ENCODE measurements around the gene SUPT6H.

- TF ChIP-seq ZBTB21 (tag by site-specific recombination; IDR thresholded peaks at IDR 0.05) (no peak), ZNF10 (tag by site-specific recombination; IDR thresholded peaks at IDR 0.05) (no peak), ZNF677 (tag by site-specific recombination; IDR thresholded peaks at IDR 0.05) (no peak), ZBTB20 (tag by site-specific recombination; IDR thresholded peaks at IDR 0.05) (no peak), KLF7 (tag by site-specific recombination; IDR thresholded peaks at IDR 0.05; ENCODE audit: borderline replicate concordance) (peak; percentile 73), OVOL3 (tag by site-specific recombination; IDR thresholded peaks at IDR 0.05) (no peak), ZNF747 (tag by site-specific recombination; IDR thresholded peaks at IDR 0.05) (no peak)
- TF ChIP-seq, protein P1, sequence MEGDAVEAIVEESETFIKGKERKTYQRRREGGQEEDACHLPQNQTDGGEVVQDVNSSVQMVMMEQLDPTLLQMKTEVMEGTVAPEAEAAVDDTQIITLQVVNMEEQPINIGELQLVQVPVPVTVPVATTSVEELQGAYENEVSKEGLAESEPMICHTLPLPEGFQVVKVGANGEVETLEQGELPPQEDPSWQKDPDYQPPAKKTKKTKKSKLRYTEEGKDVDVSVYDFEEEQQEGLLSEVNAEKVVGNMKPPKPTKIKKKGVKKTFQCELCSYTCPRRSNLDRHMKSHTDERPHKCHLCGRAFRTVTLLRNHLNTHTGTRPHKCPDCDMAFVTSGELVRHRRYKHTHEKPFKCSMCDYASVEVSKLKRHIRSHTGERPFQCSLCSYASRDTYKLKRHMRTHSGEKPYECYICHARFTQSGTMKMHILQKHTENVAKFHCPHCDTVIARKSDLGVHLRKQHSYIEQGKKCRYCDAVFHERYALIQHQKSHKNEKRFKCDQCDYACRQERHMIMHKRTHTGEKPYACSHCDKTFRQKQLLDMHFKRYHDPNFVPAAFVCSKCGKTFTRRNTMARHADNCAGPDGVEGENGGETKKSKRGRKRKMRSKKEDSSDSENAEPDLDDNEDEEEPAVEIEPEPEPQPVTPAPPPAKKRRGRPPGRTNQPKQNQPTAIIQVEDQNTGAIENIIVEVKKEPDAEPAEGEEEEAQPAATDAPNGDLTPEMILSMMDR (tag by site-specific recombination; IDR thresholded peaks at IDR 0.05), result no peak
- TF ChIP-seq, protein P2, sequence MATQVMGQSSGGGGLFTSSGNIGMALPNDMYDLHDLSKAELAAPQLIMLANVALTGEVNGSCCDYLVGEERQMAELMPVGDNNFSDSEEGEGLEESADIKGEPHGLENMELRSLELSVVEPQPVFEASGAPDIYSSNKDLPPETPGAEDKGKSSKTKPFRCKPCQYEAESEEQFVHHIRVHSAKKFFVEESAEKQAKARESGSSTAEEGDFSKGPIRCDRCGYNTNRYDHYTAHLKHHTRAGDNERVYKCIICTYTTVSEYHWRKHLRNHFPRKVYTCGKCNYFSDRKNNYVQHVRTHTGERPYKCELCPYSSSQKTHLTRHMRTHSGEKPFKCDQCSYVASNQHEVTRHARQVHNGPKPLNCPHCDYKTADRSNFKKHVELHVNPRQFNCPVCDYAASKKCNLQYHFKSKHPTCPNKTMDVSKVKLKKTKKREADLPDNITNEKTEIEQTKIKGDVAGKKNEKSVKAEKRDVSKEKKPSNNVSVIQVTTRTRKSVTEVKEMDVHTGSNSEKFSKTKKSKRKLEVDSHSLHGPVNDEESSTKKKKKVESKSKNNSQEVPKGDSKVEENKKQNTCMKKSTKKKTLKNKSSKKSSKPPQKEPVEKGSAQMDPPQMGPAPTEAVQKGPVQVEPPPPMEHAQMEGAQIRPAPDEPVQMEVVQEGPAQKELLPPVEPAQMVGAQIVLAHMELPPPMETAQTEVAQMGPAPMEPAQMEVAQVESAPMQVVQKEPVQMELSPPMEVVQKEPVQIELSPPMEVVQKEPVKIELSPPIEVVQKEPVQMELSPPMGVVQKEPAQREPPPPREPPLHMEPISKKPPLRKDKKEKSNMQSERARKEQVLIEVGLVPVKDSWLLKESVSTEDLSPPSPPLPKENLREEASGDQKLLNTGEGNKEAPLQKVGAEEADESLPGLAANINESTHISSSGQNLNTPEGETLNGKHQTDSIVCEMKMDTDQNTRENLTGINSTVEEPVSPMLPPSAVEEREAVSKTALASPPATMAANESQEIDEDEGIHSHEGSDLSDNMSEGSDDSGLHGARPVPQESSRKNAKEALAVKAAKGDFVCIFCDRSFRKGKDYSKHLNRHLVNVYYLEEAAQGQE (tag by site-specific recombination; IDR thresholded peaks at IDR 0.05), result no peak
- TF ChIP-seq, protein P3, sequence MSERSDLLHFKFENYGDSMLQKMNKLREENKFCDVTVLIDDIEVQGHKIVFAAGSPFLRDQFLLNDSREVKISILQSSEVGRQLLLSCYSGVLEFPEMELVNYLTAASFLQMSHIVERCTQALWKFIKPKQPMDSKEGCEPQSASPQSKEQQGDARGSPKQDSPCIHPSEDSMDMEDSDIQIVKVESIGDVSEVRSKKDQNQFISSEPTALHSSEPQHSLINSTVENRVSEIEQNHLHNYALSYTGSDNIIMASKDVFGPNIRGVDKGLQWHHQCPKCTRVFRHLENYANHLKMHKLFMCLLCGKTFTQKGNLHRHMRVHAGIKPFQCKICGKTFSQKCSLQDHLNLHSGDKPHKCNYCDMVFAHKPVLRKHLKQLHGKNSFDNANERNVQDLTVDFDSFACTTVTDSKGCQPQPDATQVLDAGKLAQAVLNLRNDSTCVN (tag by site-specific recombination; optimal IDR thresholded peaks at IDR 0.05), result peak; percentile 47
- TF ChIP-seq, protein P4, sequence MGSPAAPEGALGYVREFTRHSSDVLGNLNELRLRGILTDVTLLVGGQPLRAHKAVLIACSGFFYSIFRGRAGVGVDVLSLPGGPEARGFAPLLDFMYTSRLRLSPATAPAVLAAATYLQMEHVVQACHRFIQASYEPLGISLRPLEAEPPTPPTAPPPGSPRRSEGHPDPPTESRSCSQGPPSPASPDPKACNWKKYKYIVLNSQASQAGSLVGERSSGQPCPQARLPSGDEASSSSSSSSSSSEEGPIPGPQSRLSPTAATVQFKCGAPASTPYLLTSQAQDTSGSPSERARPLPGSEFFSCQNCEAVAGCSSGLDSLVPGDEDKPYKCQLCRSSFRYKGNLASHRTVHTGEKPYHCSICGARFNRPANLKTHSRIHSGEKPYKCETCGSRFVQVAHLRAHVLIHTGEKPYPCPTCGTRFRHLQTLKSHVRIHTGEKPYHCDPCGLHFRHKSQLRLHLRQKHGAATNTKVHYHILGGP (tag by site-specific recombination; IDR thresholded peaks at IDR 0.05), result no peak
These were observed 64.2 kb downstream of the SUPT6H start, which contains the start of gene TLCD1 for GRCh38 chr17:28726226-28726626.
